GM12864 (cell line): ENCODE measurements around the gene PURA.

Experiments
- DNase-seq: peaks from one replicate; pipeline ENCODE4 v3.0.0-alpha.2; 2011; ENCODE audit warnings: low read depth
- H3K4me3 ChIP-seq: 2 replicates; pipeline ENCODE4 v1.5.1; 2011; ENCODE audit warnings: mild to moderate bottlenecking, low read depth, low read length, control low read depth
- TF ChIP-seq, protein P1 (sequence below): IDR thresholded peaks from 2 replicates; pipeline ENCODE4 v1.5.1; 2011; ENCODE audit warnings: low read depth, mild to moderate bottlenecking, moderate library complexity, low read length, control low read depth, inconsistent platforms; ENCODE audit errors: missing control alignments

PURA gene

DNA sequence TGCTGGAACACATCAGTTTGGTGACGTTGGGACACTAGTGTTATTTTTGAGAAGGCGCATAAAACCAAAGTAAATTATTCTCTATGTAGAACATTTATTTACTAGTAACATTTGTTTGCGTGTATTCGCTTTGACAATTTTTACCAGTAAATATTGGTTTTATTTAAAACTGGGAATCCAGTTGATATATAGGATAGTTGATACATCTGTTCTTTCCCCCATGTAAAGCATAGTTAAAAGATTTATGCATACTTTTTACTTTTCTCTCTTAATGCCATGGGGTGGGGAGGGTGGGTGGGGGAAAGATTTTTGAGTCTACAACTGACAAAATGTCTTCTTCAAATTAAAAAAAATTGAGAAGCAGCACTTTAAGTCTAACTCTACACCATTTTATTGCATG lies 11.7 kb downstream of the PURA start, which contains the start of gene IGIP:
IGIP (plus strand) TSS at position 301 of the 400 bp plus-strand sequence. CDS start 2,540 bp downstream, outside the sequence.
- H3K4me3 ChIP-seq = no peak within 1 kb of the TSS
- no peak for DNase-seq
- TF ChIP-seq, protein P1, sequence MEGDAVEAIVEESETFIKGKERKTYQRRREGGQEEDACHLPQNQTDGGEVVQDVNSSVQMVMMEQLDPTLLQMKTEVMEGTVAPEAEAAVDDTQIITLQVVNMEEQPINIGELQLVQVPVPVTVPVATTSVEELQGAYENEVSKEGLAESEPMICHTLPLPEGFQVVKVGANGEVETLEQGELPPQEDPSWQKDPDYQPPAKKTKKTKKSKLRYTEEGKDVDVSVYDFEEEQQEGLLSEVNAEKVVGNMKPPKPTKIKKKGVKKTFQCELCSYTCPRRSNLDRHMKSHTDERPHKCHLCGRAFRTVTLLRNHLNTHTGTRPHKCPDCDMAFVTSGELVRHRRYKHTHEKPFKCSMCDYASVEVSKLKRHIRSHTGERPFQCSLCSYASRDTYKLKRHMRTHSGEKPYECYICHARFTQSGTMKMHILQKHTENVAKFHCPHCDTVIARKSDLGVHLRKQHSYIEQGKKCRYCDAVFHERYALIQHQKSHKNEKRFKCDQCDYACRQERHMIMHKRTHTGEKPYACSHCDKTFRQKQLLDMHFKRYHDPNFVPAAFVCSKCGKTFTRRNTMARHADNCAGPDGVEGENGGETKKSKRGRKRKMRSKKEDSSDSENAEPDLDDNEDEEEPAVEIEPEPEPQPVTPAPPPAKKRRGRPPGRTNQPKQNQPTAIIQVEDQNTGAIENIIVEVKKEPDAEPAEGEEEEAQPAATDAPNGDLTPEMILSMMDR = no peak

DNA sequence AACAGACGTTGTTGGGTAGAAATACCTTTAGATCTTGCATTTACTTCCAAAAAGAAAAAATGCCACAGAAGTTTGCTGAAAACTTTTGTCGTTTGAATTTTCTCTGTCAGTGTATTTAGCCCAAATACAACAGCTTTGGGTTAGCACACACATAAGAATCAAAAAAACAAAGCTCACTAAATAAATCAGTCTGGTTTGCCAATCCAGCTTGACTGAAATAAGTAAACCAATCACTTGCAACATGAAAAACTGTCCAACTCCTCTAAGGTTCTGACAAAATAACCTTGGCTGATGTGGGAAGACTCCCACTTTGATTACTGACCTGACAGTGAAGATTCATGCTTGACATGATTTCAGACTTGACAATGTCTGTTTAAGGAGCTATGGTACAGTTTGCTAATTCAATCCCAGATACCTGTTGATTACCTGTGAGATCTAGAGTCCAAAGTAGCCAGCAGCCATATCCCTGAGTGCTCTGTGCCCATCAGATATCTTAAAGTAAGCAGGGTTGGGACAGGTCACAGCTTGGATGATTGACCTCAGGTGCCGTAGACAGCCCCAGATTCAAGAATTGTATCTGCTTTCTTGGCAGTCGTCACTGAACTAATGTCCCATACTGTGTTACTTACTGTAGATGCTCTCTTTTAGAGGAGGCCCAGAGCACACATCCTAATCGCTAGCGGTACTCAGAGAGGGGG lies 12.6 kb downstream of the PURA start:
- TF ChIP-seq, protein P1 = no peak
- H3K4me3 ChIP-seq = no peak overlapping the region
- no peak for DNase-seq

DNA sequence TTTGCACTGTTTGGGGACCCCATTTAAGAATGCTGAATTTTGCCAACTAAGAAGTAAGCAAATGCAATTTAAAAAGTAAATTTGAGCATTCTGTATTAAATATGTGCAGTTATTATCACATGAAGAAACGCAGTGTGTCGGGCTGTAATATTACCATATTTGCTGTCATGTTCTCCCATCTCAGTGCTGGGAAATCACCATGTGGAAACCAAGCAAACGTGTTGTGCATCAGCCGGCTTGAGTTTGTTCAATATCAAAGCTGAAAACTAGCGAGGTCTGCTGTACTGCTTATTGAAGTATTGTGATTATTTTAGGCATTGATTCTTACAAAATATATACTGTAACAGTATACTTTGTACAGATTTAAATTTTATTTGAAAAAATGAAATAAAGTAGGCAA lies 14.5 kb downstream of the PURA start:
- TF ChIP-seq, protein P1 = no peak
- no peak overlapping the region for H3K4me3 ChIP-seq
- DNase-seq = no peak

DNA sequence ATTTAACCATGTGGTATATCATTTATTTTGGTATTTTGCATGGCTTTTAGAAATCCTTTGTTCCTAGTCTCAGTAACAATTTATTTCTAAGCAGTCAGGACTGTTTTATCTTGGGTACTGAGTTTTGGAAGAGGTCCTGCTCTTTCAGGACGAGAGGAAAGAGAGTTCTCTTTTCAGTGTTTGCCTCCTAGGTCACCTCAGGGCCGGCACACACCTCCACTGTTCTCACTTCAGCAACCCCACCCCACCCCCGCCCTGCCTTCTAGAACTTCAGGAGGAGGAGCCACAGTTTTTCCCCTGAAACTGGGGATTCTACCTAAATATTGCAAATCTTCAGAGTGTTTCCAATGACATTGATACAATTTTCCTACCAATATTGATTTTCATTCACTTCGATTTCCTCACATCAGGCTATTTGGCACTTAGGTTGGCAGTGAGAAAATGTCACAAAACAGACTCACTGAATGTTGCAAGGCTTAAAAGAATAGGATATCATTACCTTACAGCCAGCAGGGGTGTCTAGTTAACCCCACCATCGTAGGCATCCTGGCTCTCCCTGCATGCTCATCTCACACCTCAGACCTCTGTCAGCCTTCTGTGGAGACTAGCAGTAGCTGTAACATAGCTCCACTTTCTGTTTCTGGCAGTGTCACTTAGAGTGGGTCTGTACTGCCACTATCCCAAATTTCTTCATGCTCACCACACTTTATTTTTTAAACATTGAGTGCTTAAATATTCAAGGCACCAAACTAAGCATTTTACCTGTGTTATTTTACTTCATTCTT lies 17.2 kb downstream of the PURA start:
- no peak overlapping the region for H3K4me3 ChIP-seq

DNA sequence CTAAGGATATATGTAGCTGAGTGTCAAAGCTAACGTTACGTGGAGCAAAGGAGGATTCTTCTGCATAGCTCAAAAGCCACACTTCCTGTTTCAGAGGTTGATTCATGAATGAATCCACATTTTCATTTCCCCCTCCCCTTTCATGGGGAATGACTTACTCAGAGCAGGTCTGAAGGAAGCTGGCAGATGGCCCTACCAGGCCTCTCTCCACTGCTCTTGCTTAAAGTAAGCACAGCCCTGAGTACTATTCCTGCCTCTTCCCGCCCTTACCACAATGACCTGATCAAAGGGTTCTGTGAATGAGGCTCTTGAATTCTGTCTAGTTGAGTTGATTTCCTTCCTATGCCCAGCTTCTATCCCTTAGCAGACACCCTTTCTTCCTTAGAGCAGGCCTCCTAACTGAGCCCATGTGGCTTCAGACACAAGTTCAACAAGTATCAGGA lies 18.1 kb downstream of the PURA start:
- H3K4me3 ChIP-seq = no peak overlapping the region
- no peak for DNase-seq
- TF ChIP-seq, protein P1 = no peak

More for the DNA sequence above, 17.2 kb downstream of the PURA start:
- DNase-seq = no peak
- TF ChIP-seq, protein P1 = no peak

DNA sequence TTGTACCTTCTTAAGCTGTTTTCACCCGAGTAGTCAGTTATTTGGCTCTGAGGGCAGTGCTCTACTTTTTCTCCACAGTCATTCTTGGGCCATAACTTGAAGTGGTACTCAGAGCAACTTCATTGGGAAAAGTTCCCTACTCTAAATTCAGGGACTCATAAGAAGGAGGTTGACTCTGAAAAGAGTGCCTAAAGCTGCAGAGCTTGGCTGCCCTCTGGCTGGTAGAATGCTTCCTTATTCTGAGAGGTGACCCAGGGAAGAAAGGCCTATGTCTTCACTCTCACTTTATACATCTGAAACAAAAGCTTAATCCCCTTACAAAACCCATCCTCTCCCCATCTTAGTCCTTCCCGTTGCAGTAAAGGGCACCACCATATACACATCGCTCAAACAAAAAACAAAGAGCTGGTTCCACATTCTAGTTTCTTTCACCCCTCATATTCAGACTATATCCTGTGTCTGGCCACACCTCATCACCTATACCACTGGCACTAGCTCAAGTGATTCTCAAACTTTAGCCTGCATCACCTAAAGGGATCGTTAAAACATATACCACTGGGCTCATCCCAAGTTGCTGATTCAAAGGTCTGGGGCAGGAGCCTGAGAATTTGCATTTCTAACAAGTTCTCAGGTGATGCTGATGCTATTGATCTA lies 19.7 kb downstream of the PURA start:
- TF ChIP-seq, protein P1 = no peak
- no peak overlapping the region for H3K4me3 ChIP-seq
- DNase-seq = no peak
